ENCODE data around the gene STYXL2.

Gene STYXL2

GRCh38 chr1:167082511-167083027, 11.3 kb upstream of the STYXL2 start:
- Histone ChIP-seq H3K36me3 (replicated peaks; ENCODE audit: insufficient read depth, low read length) (no peaks in the 10 kb centered on the region), H4K20me1 (ENCODE audit: insufficient read depth, low read length) (no peaks in the 10 kb centered on the region), H2AFZ (ENCODE audit: low read length) (no peak overlapping the region), H3K9me2 (replicated peaks; ENCODE audit: insufficient read depth, low read length) (no peaks in the 10 kb centered on the region), H3K27me3 (replicated peaks; ENCODE audit: insufficient read depth, low read length) (no peaks in the 10 kb centered on the region), H3K4me3 (ENCODE audit: low read length) (no peak overlapping the region), H3K4me1 (ENCODE audit: low read length) (no peaks in the 10 kb centered on the region), H3K9me3 (replicated peaks; ENCODE audit: insufficient read depth, low read length) (no peaks in the 10 kb centered on the region), H3K9ac (ENCODE audit: low read length) (no peak overlapping the region), H3K79me2 (ENCODE audit: low read length) (no peaks in the 10 kb centered on the region), H3K4me2 (ENCODE audit: low read depth, low read length) (no peak overlapping the region), H3K27ac (ENCODE audit: low read length) (no peak overlapping the region), H3F3A (ENCODE audit: insufficient read depth, low read length) (no peaks in the 10 kb centered on the region)
- TF ChIP-seq EZH2phosphoT487 (IDR thresholded peaks at IDR 0.05; ENCODE audit: low read length) (no peak), EZH2 (optimal IDR thresholded peaks at IDR 0.05; ENCODE audit: low read depth, low read length) (no peak)
- TF ChIP-seq, protein P1, sequence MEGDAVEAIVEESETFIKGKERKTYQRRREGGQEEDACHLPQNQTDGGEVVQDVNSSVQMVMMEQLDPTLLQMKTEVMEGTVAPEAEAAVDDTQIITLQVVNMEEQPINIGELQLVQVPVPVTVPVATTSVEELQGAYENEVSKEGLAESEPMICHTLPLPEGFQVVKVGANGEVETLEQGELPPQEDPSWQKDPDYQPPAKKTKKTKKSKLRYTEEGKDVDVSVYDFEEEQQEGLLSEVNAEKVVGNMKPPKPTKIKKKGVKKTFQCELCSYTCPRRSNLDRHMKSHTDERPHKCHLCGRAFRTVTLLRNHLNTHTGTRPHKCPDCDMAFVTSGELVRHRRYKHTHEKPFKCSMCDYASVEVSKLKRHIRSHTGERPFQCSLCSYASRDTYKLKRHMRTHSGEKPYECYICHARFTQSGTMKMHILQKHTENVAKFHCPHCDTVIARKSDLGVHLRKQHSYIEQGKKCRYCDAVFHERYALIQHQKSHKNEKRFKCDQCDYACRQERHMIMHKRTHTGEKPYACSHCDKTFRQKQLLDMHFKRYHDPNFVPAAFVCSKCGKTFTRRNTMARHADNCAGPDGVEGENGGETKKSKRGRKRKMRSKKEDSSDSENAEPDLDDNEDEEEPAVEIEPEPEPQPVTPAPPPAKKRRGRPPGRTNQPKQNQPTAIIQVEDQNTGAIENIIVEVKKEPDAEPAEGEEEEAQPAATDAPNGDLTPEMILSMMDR (IDR thresholded peaks at IDR 0.05; ENCODE audit: low read length): no peak
- DNase-seq: no peak

DNA sequence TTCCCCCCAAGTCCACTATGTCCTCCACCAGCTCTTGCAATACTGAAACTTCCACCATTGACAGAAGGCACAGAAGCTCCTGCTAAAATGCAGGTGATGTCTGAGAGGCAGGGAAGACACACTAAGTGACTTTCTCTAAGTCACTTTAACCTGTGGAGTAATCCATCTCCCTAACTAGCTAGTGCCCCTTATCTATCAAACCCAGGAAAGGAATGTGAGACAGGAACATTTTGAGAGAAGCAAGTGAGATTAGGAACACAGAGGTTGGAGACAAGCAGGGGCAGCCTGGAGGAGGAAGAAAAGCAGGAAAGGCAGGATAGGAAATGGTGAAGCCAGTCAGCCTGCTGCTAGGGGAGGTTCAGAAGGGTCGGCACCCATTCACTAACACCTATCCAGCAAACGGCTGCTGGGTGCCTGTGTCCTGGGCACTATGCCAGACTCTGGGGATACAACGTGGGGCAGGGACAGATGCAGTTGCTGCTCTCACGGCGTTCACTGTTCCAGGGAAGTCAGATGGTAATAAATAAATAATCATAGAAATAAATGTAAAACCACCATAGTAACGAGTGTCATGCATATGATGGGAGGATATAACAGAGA, 10.7 kb upstream of the STYXL2 start:
- no peak for DNase-seq
- no peak overlapping the region for H2AFZ ChIP-seq (ENCODE audit: low read length)
- H3K4me2 ChIP-seq (ENCODE audit: low read depth, low read length): no peak overlapping the region

GRCh38 chr1:167083871-167084270, 10.0 kb upstream of the STYXL2 start:
- H2AFZ ChIP-seq (ENCODE audit: low read length): no peak overlapping the region
- H3K4me3 ChIP-seq (ENCODE audit: low read length): no peak overlapping the region
- no peaks in the 10 kb centered on the region for H3K27me3 ChIP-seq (replicated peaks; ENCODE audit: insufficient read depth, low read length)
- no peaks in the 10 kb centered on the region for H3K4me1 ChIP-seq (ENCODE audit: low read length)
- H3K9me2 ChIP-seq (replicated peaks; ENCODE audit: insufficient read depth, low read length): no peaks in the 10 kb centered on the region
- H3K79me2 ChIP-seq (ENCODE audit: low read length): no peaks in the 10 kb centered on the region
- no peaks in the 10 kb centered on the region for H3F3A ChIP-seq (ENCODE audit: insufficient read depth, low read length)
- H4K20me1 ChIP-seq (ENCODE audit: insufficient read depth, low read length): no peaks in the 10 kb centered on the region
- H3K36me3 ChIP-seq (replicated peaks; ENCODE audit: insufficient read depth, low read length): no peaks in the 10 kb centered on the region
- no peak overlapping the region for H3K27ac ChIP-seq (ENCODE audit: low read length)
- no peak overlapping the region for H3K4me2 ChIP-seq (ENCODE audit: low read depth, low read length)
- no peak overlapping the region for H3K9ac ChIP-seq (ENCODE audit: low read length)
- H3K9me3 ChIP-seq (replicated peaks; ENCODE audit: insufficient read depth, low read length): no peaks in the 10 kb centered on the region
- no peak for TF ChIP-seq EZH2phosphoT487 (IDR thresholded peaks at IDR 0.05; ENCODE audit: low read length)
- TF ChIP-seq EZH2 (optimal IDR thresholded peaks at IDR 0.05; ENCODE audit: low read depth, low read length): no peak
- TF ChIP-seq, protein P1 (IDR thresholded peaks at IDR 0.05; ENCODE audit: low read length): no peak
- DNase-seq: no peak

More for the DNA sequence above, 10.7 kb upstream of the STYXL2 start:
- no peaks in the 10 kb centered on the region for H3K79me2 ChIP-seq (ENCODE audit: low read length)
- no peak overlapping the region for H3K27ac ChIP-seq (ENCODE audit: low read length)
- H3K4me3 ChIP-seq (ENCODE audit: low read length): no peak overlapping the region
- no peak for TF ChIP-seq EZH2 (optimal IDR thresholded peaks at IDR 0.05; ENCODE audit: low read depth, low read length)
- no peak for TF ChIP-seq EZH2phosphoT487 (IDR thresholded peaks at IDR 0.05; ENCODE audit: low read length)
- TF ChIP-seq, protein P1 (IDR thresholded peaks at IDR 0.05; ENCODE audit: low read length): no peak
- no peaks in the 10 kb centered on the region for H3K36me3 ChIP-seq (replicated peaks; ENCODE audit: insufficient read depth, low read length)
- no peaks in the 10 kb centered on the region for H3K27me3 ChIP-seq (replicated peaks; ENCODE audit: insufficient read depth, low read length)
- H3K9ac ChIP-seq (ENCODE audit: low read length): no peak overlapping the region
- no peaks in the 10 kb centered on the region for H3K4me1 ChIP-seq (ENCODE audit: low read length)
- no peaks in the 10 kb centered on the region for H4K20me1 ChIP-seq (ENCODE audit: insufficient read depth, low read length)
- no peaks in the 10 kb centered on the region for H3K9me3 ChIP-seq (replicated peaks; ENCODE audit: insufficient read depth, low read length)
- no peaks in the 10 kb centered on the region for H3F3A ChIP-seq (ENCODE audit: insufficient read depth, low read length)
- H3K9me2 ChIP-seq (replicated peaks; ENCODE audit: insufficient read depth, low read length): no peaks in the 10 kb centered on the region

Measured in MM.1S (cell line).